Kidney epithelial cell (primary cell): ENCODE data around the gene COL18A1. TPM values are rescaled to one million over a fixed set of nuclear protein-coding genes. Genes with fewer than 3 reads are reported as not detected.

ENCODE experiments used
- DNase-seq: peaks from one replicate; pipeline ENCODE4 v3.0.0-alpha.2; 2010; ENCODE audit warnings: low read depth
- H3K27me3 ChIP-seq: 2 replicates; pipeline ENCODE4 v1.6.0; 2011; ENCODE audit warnings: low read length; ENCODE audit not compliant: control insufficient read depth, insufficient read depth
- H3K36me3 ChIP-seq: 2 replicates; pipeline ENCODE4 v1.5.1; 2011; ENCODE audit warnings: low read length; ENCODE audit not compliant: control insufficient read depth, insufficient read depth
- H3K4me3 ChIP-seq: 2 replicates; pipeline ENCODE4 v1.5.1; 2011; ENCODE audit warnings: low read depth, mild to moderate bottlenecking, control low read depth, low read length
- CTCF ChIP-seq: IDR thresholded peaks from 2 replicates; pipeline ENCODE4 v1.5.1; 2011; ENCODE audit warnings: mild to moderate bottlenecking, moderate library complexity, low read length, control low read depth, inconsistent platforms; ENCODE audit not compliant: insufficient read depth, poor library complexity, severe bottlenecking
- total RNA-seq: library from RNA; depleted of rRNA; stranded (reverse); fragments of >200 nt; gene quantifications from 2 replicates; pipeline ENCODE4 v1.2.3, GENCODE V29; 2015

The COL18A1 gene
- total RNA-seq, 1 donor from 2014 or later = 808 TPM

GRCh38 chr21:45391743-45392572, 13.0 kb upstream of the COL18A1 start:
- H3K27me3 ChIP-seq = peaks cover 19% of the 10 kb centered on the region
- DNase-seq = no peak
- H3K36me3 ChIP-seq = no peaks in the 10 kb centered on the region
- TF ChIP-seq CTCF = no peak
- no peak overlapping the region for H3K4me3 ChIP-seq

DNA sequence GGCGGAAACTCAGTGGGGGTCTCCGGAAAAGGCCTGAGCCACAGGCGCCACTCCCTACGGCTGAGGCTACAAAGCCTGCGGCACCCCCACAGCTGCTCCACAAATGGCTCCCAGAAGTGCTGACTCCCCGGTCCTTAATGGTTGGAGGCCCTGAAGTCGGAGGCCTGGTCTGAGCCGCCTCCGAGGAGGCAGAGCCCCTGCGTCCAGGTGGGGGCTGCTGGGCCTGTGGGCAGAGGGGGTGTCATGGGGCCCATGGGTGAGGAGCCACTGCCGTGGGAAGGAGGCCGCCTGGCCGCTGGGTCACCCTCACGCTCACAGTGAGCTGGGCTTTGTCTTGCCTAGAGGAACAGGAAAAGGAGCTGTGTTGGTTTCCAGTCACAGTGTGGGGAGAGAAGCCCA, 12.4 kb upstream of the COL18A1 start:
- no peak for DNase-seq
- Histone ChIP-seq H3K27me3 (peaks cover 19% of the 10 kb centered on the region), H3K36me3 (no peaks in the 10 kb centered on the region), H3K4me3 (no peak overlapping the region)
- TF ChIP-seq CTCF = no peak

DNA sequence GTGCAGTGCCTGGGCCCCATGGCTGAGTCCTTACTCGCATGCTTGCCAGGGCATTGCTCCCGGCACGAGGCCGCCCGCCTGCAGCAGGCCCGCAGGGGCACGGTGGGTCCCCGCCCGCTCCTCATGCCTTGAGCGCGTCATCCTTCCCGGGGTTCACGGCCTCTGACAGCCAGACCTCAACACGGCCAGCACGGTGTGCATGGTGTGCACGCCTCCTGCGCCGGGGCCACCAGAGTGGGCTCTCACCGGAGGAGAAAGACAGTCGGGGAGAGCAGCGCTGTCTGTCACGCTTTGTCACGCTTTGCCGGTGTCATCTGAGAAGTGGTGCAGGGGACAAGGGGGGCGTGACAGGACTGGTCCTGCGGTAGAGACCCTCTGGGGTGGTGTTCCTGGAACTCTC, 11.9 kb upstream of the COL18A1 start:
- Histone ChIP-seq H3K4me3 (no peak overlapping the region), H3K36me3 (no peaks in the 10 kb centered on the region), H3K27me3 (peaks cover 19% of the 10 kb centered on the region)
- TF ChIP-seq CTCF = no peak
- no peak for DNase-seq

- H3K27me3 ChIP-seq = peaks cover 19% of the 10 kb centered on the region
- no peaks in the 10 kb centered on the region for H3K36me3 ChIP-seq
- DNase-seq = no peak
- H3K4me3 ChIP-seq = no peak overlapping the region
- TF ChIP-seq CTCF = no peak
Observed at GRCh38 chr21:45393833-45394638, 10.9 kb upstream of the COL18A1 start.

DNA sequence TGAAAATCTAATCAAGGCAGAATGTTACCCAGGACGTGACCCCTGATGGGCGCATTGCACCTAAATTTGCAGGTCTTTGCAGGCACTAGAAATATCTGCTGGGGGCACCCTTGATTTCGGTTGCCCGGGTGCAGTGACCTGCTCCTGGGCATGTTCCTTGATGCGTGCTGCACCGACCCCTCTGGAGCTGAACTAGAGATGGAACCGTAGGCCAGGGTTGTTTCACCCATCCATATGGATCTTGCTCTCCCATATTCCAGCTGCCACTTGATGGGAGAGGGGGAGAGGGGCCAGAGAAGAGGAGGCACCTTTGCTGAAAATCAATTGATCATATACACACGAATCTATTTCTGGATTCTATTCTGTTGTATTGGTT, 8.4 kb upstream of the COL18A1 start:
- TF ChIP-seq CTCF = no peak
- DNase-seq = no peak
- H3K27me3 ChIP-seq = peaks cover 15% of the 10 kb centered on the region
- H3K4me3 ChIP-seq = no peak overlapping the region
- no peaks in the 10 kb centered on the region for H3K36me3 ChIP-seq
